GM10248 (cell line): ENCODE results near the gene SYNE4.
"Not testable (repeated sequence)": the region's sequence is repeated elsewhere in the genome, so short reads cannot be mapped to it uniquely, and the experiment has no call there.

ENCODE experiments used
- CTCF ChIA-PET: fragments of 300-600 bp; sonication (Branson Sonifier 250); formaldehyde crosslinking; extraction: SDS; loops from one replicate; lab custom pipeline; 2021; ENCODE audit warnings: antibody characterized with exemption; lab: Yijun Ruan, JAX
- POLR2A ChIA-PET: fragments of 350-650 bp; sonication (Branson Sonifier 250); formaldehyde crosslinking; extraction: SDS; loops from one replicate; lab custom pipeline; 2020; ENCODE audit warnings: antibody characterized with exemption; lab: Yijun Ruan, JAX
- DNase-seq: peaks from one replicate; pipeline ENCODE4 v3.0.0; 2012; ENCODE audit errors: extremely low spot score
- TF ChIP-seq, protein P1 (sequence below): IDR thresholded peaks from 2 replicates; pipeline ENCODE4 v1.5.1; 2012; ENCODE audit warnings: mild to moderate bottlenecking, low read depth; ENCODE audit errors: extremely low read depth, missing control alignments, control extremely low read depth

The SYNE4 gene

DNA sequence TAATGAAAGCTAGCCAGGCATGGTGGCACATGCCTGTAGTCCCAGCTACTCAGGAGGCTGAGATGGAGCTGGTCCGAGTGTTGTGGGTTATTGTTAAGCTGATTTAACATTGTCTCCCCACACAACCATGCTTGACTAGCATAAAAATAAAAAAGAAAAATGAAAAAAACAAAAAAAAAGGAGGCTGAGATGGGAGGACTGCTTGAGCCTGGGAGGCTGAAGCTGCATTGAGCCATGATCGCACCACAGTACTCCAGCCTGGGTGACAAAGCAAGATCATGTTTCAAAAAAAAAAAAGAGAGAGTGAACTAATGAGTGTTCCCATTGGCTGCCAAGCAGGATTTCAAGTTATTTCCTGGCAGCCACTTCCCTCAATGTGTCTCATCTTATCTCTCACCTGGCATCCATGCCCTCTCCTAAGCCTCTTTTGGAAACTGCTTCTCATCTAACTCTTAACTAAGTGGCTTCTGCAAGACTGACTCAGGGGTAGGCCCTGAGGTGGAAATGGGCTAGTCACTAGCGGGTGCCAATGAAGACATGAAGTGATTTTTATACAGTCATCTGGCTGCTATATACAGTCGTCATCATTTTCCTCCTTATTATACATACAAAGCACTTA is 40.6 kb upstream of the SYNE4 start:
- TF ChIP-seq, protein P1, sequence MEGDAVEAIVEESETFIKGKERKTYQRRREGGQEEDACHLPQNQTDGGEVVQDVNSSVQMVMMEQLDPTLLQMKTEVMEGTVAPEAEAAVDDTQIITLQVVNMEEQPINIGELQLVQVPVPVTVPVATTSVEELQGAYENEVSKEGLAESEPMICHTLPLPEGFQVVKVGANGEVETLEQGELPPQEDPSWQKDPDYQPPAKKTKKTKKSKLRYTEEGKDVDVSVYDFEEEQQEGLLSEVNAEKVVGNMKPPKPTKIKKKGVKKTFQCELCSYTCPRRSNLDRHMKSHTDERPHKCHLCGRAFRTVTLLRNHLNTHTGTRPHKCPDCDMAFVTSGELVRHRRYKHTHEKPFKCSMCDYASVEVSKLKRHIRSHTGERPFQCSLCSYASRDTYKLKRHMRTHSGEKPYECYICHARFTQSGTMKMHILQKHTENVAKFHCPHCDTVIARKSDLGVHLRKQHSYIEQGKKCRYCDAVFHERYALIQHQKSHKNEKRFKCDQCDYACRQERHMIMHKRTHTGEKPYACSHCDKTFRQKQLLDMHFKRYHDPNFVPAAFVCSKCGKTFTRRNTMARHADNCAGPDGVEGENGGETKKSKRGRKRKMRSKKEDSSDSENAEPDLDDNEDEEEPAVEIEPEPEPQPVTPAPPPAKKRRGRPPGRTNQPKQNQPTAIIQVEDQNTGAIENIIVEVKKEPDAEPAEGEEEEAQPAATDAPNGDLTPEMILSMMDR, result no peak
- ChIA-PET POLR2A (no interaction called here), CTCF (no interaction called here)
- no peak for DNase-seq

DNA sequence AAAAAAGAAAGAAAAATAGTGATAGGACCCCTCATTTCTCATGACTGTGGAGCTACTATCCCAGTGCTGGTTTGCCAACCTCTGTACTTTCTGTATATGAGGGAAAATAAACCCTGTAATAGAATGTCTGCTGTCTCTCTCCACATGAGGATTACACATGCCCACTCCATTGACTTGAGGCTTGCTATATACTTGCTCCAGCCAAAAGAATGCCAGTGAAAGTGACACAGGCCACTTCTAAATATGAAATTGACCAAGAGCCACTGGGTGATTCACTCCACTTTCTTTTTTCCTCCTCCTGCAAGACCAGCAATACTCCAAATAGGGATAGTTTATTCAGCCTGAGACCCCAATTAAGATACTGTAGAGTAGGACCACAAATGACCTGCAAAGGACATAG is 39.2 kb upstream of the SYNE4 start:
- no peak for DNase-seq
- ChIA-PET CTCF (no interaction called here), POLR2A (interaction anchor here (0.6 kb wide), 1 partner anchor 11 kb away, joined by 4 read pairs; no protein-coding TSS in a partner anchor)
- TF ChIP-seq, protein P1, result no peak

DNA sequence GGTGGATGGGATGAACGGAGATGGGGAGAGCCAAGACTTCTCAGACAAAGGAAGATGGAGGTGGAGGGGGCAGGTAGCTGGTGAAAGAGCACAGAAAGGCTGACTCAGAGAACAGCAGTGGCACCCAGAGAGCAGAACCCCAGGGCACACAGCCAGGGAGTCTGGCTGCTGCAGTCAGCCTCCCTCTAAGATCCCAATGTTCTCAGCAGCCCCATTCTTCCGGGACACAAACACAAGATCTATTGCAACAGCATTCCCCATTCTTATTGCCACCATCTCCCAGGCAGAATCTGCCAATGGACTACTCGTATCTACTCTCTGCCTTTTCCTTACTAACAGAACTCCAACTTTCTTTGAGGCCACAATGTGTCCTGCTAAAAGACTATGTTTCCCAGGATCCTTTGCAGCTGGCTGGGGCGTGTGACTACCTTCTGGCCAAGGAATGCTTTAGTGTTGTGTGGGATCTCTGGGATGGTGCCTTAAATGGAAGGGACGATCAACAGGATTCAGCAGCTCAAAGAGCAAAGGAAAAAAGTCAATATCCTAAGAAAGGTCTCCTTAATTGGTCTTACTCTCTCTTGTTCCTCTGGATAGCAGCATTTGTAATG is 37.9 kb upstream of the SYNE4 start:
- TF ChIP-seq, protein P1, result no peak
- ChIA-PET CTCF (no interaction called here), POLR2A (no interaction called here)
- DNase-seq, result no peak

DNA sequence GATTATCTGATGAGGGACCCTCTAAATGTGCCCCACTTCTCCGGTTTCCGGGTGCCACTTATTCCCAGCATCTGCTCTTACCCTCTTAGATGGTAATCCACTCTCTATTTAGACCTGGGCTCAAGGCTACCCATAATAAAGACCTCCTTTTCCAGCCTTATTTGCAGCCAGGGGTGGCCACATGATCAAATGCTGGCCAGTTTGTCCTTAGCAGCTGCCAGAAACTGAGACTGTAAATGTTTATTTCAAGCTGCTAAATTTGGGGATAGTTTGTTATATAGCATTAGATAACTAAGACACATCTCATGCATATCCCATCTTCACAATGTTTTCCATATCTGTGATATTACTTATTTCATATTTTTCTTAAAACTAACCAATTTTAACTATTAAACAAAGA is 35.3 kb upstream of the SYNE4 start:
- TF ChIP-seq, protein P1, result no peak
- DNase-seq, result no peak
- CTCF ChIA-PET, result no interaction called here
- POLR2A ChIA-PET, result no interaction called here

DNA sequence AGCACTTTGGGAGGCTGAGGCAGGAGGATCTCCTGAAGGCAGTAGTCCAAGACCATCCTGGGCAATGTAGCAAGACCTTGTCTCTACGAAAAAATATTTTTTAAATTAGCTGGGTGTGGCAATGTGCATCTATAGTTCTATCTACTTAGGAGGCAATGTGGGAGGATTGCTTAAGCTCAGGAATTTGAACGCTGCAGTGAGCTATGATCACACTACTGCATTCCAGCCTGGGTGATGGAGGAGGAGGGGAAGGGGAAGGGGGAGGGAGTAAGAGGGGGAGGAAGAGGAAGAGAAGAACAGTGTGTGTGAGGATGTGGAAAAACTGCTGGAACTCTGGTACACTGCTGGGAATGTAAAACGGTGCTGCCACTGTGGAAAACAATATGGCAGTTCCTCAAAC is 33.2 kb upstream of the SYNE4 start:
- ChIA-PET CTCF (no interaction called here), POLR2A (interaction anchor here (0.6 kb wide), 1 partner anchor 82 kb away, joined by 6 read pairs; no protein-coding TSS in a partner anchor)
- TF ChIP-seq, protein P1, result no peak
- no peak for DNase-seq

DNA sequence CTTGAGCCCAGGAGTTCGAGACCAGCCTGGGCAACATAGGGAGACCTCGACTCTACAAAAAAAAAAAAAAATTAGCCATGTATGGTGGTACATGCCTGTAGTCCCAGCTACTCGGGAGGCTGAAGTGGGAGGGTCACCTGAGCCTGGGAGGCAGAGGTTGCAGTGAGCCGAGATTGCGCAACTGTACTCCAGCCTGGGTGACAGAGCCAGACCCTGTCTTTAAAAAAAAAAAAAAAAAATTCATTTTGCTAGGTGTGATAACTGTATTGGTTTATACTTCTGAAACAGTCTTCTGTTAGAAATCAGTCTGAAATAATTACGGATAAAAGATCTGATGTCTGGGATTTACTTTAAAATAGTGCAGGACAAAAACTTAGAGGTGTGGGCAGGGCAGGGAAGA is 32.5 kb upstream of the SYNE4 start:
- DNase-seq, POLR2A ChIA-PET, CTCF ChIA-PET: not testable (repeated sequence)

DNA sequence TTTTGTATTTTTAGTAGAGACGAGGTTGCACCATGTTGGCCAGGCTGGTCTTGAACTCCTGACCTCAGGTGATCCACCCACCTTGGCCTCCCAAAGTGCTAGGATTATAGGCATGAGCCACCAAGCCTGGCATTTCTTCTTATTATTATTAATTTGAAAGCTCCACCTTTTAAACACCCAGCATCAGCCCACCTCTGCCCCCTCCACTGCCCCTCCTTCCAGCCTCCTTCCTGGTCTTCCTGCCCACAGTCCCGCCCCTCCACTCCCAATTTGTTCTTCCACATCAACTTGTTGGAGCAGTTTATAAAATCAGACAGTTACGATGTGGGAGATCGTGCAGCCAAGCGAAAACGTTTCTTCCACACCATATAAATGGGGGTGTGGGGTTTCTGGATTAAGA is 31.9 kb upstream of the SYNE4 start:
- POLR2A ChIA-PET, result no interaction called here

More for the DNA sequence above, 31.9 kb upstream of the SYNE4 start:
- CTCF ChIA-PET, result no interaction called here
- TF ChIP-seq, protein P1, result no peak
- DNase-seq, result no peak
